ENCODE results near the gene ARF6.
A peak's percentile ranks its signal among the peaks of the same experiment; 100 is the strongest.

GRCh38 chr14:49867831-49868719, 24.8 kb upstream of the ARF6 start:
- no peak for TF ChIP-seq CTCF (IDR thresholded peaks at IDR 0.05)
- no peak for TF ChIP-seq REST (IDR thresholded peaks at IDR 0.05; ENCODE audit: insufficient read depth in 1 of 2, low read depth in 2 of 2, low read length in 1 of 2)
- peak; percentile 81; the same call in 1 of the 2 replicates for TF ChIP-seq SIN3A (IDR thresholded peaks at IDR 0.05; ENCODE audit: borderline replicate concordance, insufficient read depth, low read depth, low read length)
- TF ChIP-seq POLR2AphosphoS5 (IDR thresholded peaks at IDR 0.05; ENCODE audit: low read depth, low read length) = peak; percentile 78
- no peak for TF ChIP-seq TCF7L2 (IDR thresholded peaks at IDR 0.05; ENCODE audit: low read depth, low read length)

Data from Panc1 (cell line).